Osteoblast (primary cell): ENCODE measurements around the gene PIBF1. TPM values are rescaled to one million over a fixed set of nuclear protein-coding genes. Genes with fewer than 3 reads are reported as not detected.

Experiments used
- DNase-seq: peaks from one replicate; pipeline ENCODE4 v3.0.0; 2011; ENCODE audit warnings: low spot score, mixed read lengths; ENCODE audit not compliant: insufficient read length; ENCODE audit errors: missing footprints
- H2AFZ ChIP-seq: 2 replicates; pipeline ENCODE4 v1.6.0; 2011; ENCODE audit warnings: mild to moderate bottlenecking, low read length
- H3K27ac ChIP-seq: 2 replicates; pipeline ENCODE4 v1.5.1; 2011; ENCODE audit warnings: mild to moderate bottlenecking, low read depth, low read length, moderate library complexity
- H3K27me3 ChIP-seq: 2 replicates; pipeline ENCODE4 v1.6.0; 2012; ENCODE audit warnings: mild to moderate bottlenecking, control low read depth, inconsistent platforms, low read length, moderate library complexity; ENCODE audit not compliant: insufficient read depth
- H3K36me3 ChIP-seq: 2 replicates; pipeline ENCODE4 v1.5.1; 2011; ENCODE audit warnings: mild to moderate bottlenecking, low read length, control low read depth, moderate library complexity; ENCODE audit not compliant: insufficient read depth
- H3K4me1 ChIP-seq: 2 replicates; pipeline ENCODE4 v1.5.1; 2011; ENCODE audit warnings: mild to moderate bottlenecking, low read length, control low read depth, moderate library complexity; ENCODE audit not compliant: insufficient read depth
- H3K4me2 ChIP-seq: 2 replicates; pipeline ENCODE4 v1.6.0; 2011; ENCODE audit warnings: mild to moderate bottlenecking, low read length; ENCODE audit not compliant: insufficient read depth
- H3K4me3 ChIP-seq: fragments of 200-600 bp; sonication (generic); 3 replicates; pipeline ENCODE4 v1.5.1; 2012; ENCODE audit warnings: mild to moderate bottlenecking, low read length, inconsistent platforms; ENCODE audit not compliant: insufficient read depth
- H3K79me2 ChIP-seq: 2 replicates; pipeline ENCODE4 v1.6.0; 2012; ENCODE audit warnings: mild to moderate bottlenecking, low read length, control low read depth, inconsistent platforms; ENCODE audit not compliant: insufficient read depth
- H3K9me3 ChIP-seq: 2 replicates; pipeline ENCODE4 v1.5.1; 2011; ENCODE audit warnings: low read depth, low read length, control low read depth
- H4K20me1 ChIP-seq: 2 replicates; pipeline ENCODE4 v1.6.0; 2012; ENCODE audit warnings: mild to moderate bottlenecking, low read length, control low read depth; ENCODE audit not compliant: insufficient read depth
- CTCF ChIP-seq: IDR thresholded peaks from 2 replicates; pipeline ENCODE4 v1.5.1; 2011; ENCODE audit warnings: mild to moderate bottlenecking, low read depth, low read length, moderate library complexity; ENCODE audit errors: extremely low read depth
- small RNA-seq: library from RNA; depleted of rRNA; stranded (forward); fragments of <200 nt; gene quantifications from one replicate; pipeline ENCODE3, GENCODE V24; 2012
- total RNA-seq: library from RNA; depleted of rRNA; stranded (reverse); fragments of >200 nt; gene quantifications from 2 replicates; pipeline ENCODE4 v1.2.3, GENCODE V29; 2012

Gene PIBF1
- total RNA-seq, 1 donor = 19.9 TPM

GRCh38 chr13:73063166-73063565 is 281.2 kb downstream of the PIBF1 start:
- Histone ChIP-seq H3K4me1 (peaks cover 12% of the 10 kb centered on the region), H3K79me2 (no peaks in the 10 kb centered on the region), H3K4me3 (no peak overlapping the region), H3K9me3 (no peaks in the 10 kb centered on the region), H3K36me3 (peaks cover 7% of the 10 kb centered on the region), H2AFZ (no peak overlapping the region), H3K27me3 (no peaks in the 10 kb centered on the region), H4K20me1 (no peaks in the 10 kb centered on the region), H3K4me2 (no peak overlapping the region), H3K27ac (no peak overlapping the region)
- DNase-seq = no peak
- TF ChIP-seq CTCF = no peak

GRCh38 chr13:73065036-73065435 is 283.1 kb downstream of the PIBF1 start:
- H4K20me1 ChIP-seq = no peaks in the 10 kb centered on the region
- no peaks in the 10 kb centered on the region for H3K79me2 ChIP-seq
- H3K27me3 ChIP-seq = no peaks in the 10 kb centered on the region
- no peak for TF ChIP-seq CTCF
- H3K9me3 ChIP-seq = no peaks in the 10 kb centered on the region
- H3K4me1 ChIP-seq = peaks cover 13% of the 10 kb centered on the region
- no peak overlapping the region for H3K4me3 ChIP-seq
- no peak overlapping the region for H3K4me2 ChIP-seq
- H3K36me3 ChIP-seq = peaks cover 7% of the 10 kb centered on the region
- DNase-seq = no peak
- no peak overlapping the region for H2AFZ ChIP-seq
- H3K27ac ChIP-seq = no peak overlapping the region

- Histone ChIP-seq H2AFZ (no peak overlapping the region), H4K20me1 (no peaks in the 10 kb centered on the region), H3K79me2 (no peaks in the 10 kb centered on the region), H3K4me2 (no peak overlapping the region), H3K4me1 (peaks cover 7% of the 10 kb centered on the region), H3K36me3 (peaks cover 7% of the 10 kb centered on the region), H3K27ac (no peak overlapping the region), H3K9me3 (no peaks in the 10 kb centered on the region), H3K27me3 (no peaks in the 10 kb centered on the region), H3K4me3 (no peak overlapping the region)
- no peak for TF ChIP-seq CTCF
- DNase-seq = no peak
Measured at GRCh38 chr13:73065665-73066340, 283.9 kb downstream of the PIBF1 start.

Small RNA genes lying within 50 kb of the gene (small RNA-seq; reads per million reads assigned to genes)
- not detected for gene RNU6-79P

Other genes starting within 250 kb of the PIBF1 start
- 8.3 and 10.0 TPM in 2 replicates for gene MZT1, start 54.5 kb upstream of the PIBF1 start, total RNA-seq
- gene BORA, start 54.2 kb upstream of the PIBF1 start, total RNA-seq = 3.8 and 4.3 TPM in 2 replicates
- 33.9 and 38.4 TPM in 2 replicates for gene DIS3, start 233 bp upstream of the PIBF1 start, total RNA-seq